22Rv1 (cell line): ENCODE results near the gene SLC6A13.
"Not testable (repeated sequence)": the region's sequence is repeated elsewhere in the genome, so short reads cannot be mapped to it uniquely, and the experiment has no call there.

Experiments used
- H3K27ac ChIP-seq: fragments of 450-650 bp; 2 replicates; pipeline ENCODE4 v1.5.1; 2017
- ZFX ChIP-seq: fragments of 450-650 bp; IDR thresholded peaks from 2 replicates; pipeline ENCODE4 v1.6.1; 2017; ENCODE audit warnings: antibody characterized with exemption, borderline replicate concordance
- TF ChIP-seq, protein P1 (sequence below): fragments of 450-650 bp; IDR thresholded peaks from 2 replicates; pipeline ENCODE4 v1.5.1; 2017; ENCODE audit warnings: mild to moderate bottlenecking

The SLC6A13 gene

DNA sequence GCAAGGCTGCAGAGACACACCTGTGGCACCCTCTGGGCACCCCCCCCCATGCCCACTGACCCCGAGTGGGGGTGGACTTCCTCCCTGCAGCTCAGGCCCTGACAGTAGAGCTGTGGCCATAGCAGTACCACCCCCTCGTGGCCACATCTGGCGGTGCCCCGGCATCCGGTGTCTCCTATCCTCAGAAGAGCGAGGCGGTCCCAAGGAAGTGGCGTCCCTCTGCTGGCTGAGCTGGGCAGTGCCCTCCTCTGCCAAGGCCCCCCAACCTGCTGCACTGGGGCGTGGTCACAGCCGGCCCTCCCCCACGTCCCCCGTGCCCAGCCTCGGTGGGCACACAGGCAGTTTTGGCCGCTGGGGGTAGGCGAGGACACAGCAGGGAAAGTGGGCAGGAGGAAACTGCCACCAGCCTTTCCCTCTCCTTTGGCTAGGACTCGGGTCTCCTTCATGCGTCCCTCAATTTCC, 42.7 kb downstream of the SLC6A13 start:
- no peak overlapping the region for H3K27ac ChIP-seq
- TF ChIP-seq, protein P1, sequence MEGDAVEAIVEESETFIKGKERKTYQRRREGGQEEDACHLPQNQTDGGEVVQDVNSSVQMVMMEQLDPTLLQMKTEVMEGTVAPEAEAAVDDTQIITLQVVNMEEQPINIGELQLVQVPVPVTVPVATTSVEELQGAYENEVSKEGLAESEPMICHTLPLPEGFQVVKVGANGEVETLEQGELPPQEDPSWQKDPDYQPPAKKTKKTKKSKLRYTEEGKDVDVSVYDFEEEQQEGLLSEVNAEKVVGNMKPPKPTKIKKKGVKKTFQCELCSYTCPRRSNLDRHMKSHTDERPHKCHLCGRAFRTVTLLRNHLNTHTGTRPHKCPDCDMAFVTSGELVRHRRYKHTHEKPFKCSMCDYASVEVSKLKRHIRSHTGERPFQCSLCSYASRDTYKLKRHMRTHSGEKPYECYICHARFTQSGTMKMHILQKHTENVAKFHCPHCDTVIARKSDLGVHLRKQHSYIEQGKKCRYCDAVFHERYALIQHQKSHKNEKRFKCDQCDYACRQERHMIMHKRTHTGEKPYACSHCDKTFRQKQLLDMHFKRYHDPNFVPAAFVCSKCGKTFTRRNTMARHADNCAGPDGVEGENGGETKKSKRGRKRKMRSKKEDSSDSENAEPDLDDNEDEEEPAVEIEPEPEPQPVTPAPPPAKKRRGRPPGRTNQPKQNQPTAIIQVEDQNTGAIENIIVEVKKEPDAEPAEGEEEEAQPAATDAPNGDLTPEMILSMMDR = peak; percentile 93
- TF ChIP-seq ZFX = no peak

DNA sequence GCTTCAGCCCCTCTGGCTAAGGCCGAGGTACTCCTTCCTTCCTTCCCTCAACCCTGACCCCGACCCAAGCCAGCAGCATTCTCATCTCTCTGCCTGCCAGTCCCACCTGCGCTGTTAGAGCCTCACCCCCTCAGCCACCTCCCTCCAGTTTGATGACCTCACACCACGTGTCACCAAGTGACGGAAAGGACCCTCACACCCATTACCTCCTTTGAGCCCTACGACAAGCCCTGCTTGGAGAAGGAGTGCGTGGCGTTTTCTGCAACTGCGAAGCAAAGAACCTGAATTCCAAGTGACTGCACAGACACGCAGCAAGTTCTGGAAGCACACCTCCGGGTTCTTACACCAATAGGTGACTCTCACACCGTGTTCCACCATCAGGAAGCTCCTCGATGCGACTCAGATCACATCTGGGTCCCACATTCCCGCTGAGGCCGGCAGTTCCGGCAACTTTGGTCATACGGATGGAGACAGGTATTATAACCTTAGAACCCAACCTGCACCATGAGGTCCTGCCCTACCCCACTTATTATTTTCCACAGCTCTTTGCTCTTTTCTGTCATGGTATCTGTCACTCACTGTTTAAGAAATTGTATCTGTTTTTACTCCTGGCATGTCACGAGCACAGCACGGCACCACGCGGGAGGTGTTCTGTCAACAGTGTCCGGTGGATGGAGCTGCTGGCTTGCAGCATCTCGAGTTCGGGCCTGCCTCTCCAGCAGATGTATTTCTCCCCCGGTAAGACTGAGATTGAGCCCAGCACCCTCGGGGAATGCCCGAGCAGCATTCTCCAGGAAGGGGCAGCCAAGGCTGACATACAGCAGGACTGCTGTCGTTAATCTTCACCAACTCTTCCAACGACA, 43.7 kb downstream of the SLC6A13 start:
- no peak overlapping the region for H3K27ac ChIP-seq

DNA sequence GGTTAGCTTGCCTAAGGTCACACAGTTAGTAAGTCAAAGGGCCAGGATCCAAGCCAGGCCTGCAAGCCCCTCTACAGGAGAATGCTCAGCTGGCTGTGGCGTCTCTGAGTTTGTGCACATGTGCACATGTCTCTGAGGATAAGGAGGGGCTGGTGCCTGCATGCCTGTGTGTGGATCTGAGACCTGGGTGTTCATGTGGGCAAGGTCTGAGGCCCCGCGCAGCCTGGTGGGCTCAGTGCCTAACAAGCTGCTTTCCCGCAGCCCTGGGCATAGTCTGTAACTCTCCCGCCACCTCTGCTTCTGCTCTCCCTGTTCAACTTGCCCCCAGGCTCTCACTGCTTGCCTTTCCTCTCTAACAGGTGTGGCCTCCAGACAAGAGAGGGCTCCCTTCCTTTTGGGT, 44.4 kb downstream of the SLC6A13 start:
- no peak for TF ChIP-seq ZFX
- TF ChIP-seq, protein P1 = no peak
- H3K27ac ChIP-seq = no peak overlapping the region

More for the DNA sequence above, 43.7 kb downstream of the SLC6A13 start:
- TF ChIP-seq, protein P1 = no peak
- TF ChIP-seq ZFX = no peak

DNA sequence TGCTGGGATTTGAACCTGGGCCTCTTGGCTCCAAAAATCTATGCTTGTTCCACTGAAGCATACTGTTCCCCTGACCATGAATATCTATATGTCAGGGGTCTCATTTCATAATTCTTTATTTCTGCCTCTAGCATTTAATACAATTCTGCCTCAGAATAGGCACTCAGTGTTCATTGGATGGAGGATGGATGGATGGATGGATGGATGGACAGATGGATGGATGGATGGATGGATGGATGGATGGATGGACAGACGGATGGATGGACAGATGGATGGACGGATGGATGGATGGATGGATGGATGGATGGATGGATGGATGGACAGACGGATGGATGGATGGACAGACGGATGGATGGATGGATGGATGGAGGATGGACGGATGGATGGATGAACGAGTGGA, 45.6 kb downstream of the SLC6A13 start:
- H3K27ac ChIP-seq = not testable (repeated sequence)

GRCh38 chr12:215116-215515, 47.5 kb downstream of the SLC6A13 start:
- no peak overlapping the region for H3K27ac ChIP-seq
- TF ChIP-seq ZFX = no peak
- TF ChIP-seq, protein P1 = no peak

- no peak within 1 kb of the TSS for H3K27ac ChIP-seq
- TF ChIP-seq, protein P1 = no peak
- no peak for TF ChIP-seq ZFX
Measured at GRCh38 chr12:214003-214741, 48.5 kb downstream of the SLC6A13 start, which contains the start of gene SLC6A12. SLC6A12 (minus strand) TSS chr12:214157; CDS start chr12:209986, 4,171 bp downstream.

- TF ChIP-seq, protein P1 = no peak
- TF ChIP-seq ZFX = no peak
- no peak overlapping the region for H3K27ac ChIP-seq
Measured at GRCh38 chr12:213527-213932, 49.1 kb downstream of the SLC6A13 start.
